ENCODE results near the gene F8.

- TF ChIP-seq CTCF (IDR thresholded peaks at IDR 0.05) (no peak), POLR2A (IDR thresholded peaks at IDR 0.05) (no peak)
These were observed 47.5 kb upstream of the F8 start for GRCh38 chrX:155070038-155070437.
